ENCODE data around the gene MYEOV.

MYEOV gene

GRCh38 chr11:69303427-69303826 lies 9.5 kb downstream of the MYEOV start:
- CTCF ChIA-PET, result no interaction called here
- no peak for DNase-seq (ENCODE audit: extremely low spot score)
- POLR2A ChIA-PET, result no interaction called here
- TF ChIP-seq CTCF (IDR thresholded peaks at IDR 0.05; ENCODE audit: control extremely low read depth, extremely low read depth, low read depth, missing control alignments), result no peak

- no peak for TF ChIP-seq CTCF (IDR thresholded peaks at IDR 0.05; ENCODE audit: control extremely low read depth, extremely low read depth, low read depth, missing control alignments)
- ChIA-PET CTCF (no interaction called here), POLR2A (no interaction called here)
- no peak for DNase-seq (ENCODE audit: extremely low spot score)
These were observed 10.3 kb downstream of the MYEOV start for GRCh38 chr11:69304258-69304657.

GRCh38 chr11:69304686-69305085 lies 10.7 kb downstream of the MYEOV start:
- POLR2A ChIA-PET, result no interaction called here
- CTCF ChIA-PET, result interaction anchor here (1.1 kb wide), 1 partner anchor 62 kb away, joined by 3 read pairs; no protein-coding TSS in a partner anchor
- no peak for TF ChIP-seq CTCF (IDR thresholded peaks at IDR 0.05; ENCODE audit: control extremely low read depth, extremely low read depth, low read depth, missing control alignments)
- DNase-seq (ENCODE audit: extremely low spot score), result no peak

GRCh38 chr11:69305885-69306540 lies 12.1 kb downstream of the MYEOV start:
- ChIA-PET CTCF (interaction anchor here (0.9 to 3.0 kb wide), 3 partner anchors 13 to 116 kb away, joined by 3 to 12 read pairs (median 3); partner anchors contain the start of gene MYEOV), POLR2A (no interaction called here)

GRCh38 chr11:69306821-69307220 lies 12.9 kb downstream of the MYEOV start:
- ChIA-PET CTCF (interaction anchor here (1.1 to 3.0 kb wide), 2 partner anchors 13 to 223 kb away, joined by 3 to 12 read pairs; partner anchors contain the start of gene MYEOV), POLR2A (no interaction called here)
- no peak for TF ChIP-seq CTCF (IDR thresholded peaks at IDR 0.05; ENCODE audit: control extremely low read depth, extremely low read depth, low read depth, missing control alignments)

More at GRCh38 chr11:69305885-69306540, 12.1 kb downstream of the MYEOV start:
- no peak for TF ChIP-seq CTCF (IDR thresholded peaks at IDR 0.05; ENCODE audit: control extremely low read depth, extremely low read depth, low read depth, missing control alignments)
- DNase-seq (ENCODE audit: extremely low spot score), result no peak

GRCh38 chr11:69307421-69307820 lies 13.5 kb downstream of the MYEOV start:
- CTCF ChIA-PET, result interaction anchor here (1.1 to 3.0 kb wide), 2 partner anchors 14 to 223 kb away, joined by 3 to 12 read pairs; partner anchors contain the start of gene MYEOV
- POLR2A ChIA-PET, result no interaction called here
- DNase-seq (ENCODE audit: extremely low spot score), result no peak
- TF ChIP-seq CTCF (IDR thresholded peaks at IDR 0.05; ENCODE audit: control extremely low read depth, extremely low read depth, low read depth, missing control alignments), result no peak

More at GRCh38 chr11:69306821-69307220, 12.9 kb downstream of the MYEOV start:
- no peak for DNase-seq (ENCODE audit: extremely low spot score)

All from GM10248 (cell line).